ENCODE measurements around the gene PALM.

The PALM gene

DNA sequence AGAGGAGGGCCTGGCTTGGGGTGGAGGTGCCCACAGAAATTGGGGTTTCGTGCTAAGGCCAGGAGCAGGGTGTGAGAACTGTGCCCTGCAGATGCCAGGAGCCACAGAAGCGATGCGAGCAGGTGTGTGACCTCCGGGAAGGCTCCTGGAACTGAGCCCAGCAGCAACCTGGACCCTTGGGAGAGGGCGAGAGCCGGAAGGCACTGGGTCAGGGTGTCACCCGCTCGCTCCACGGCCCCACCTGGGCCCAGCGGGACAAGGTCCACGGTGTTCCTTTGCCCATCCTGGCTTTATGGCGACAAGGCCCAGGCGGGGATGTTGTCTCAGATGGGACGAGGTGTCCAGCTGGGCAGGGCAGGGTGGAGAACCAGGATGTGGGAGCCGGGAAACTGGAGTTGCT is 46.3 kb downstream of the PALM start:
- DNase-seq: no peak

DNA sequence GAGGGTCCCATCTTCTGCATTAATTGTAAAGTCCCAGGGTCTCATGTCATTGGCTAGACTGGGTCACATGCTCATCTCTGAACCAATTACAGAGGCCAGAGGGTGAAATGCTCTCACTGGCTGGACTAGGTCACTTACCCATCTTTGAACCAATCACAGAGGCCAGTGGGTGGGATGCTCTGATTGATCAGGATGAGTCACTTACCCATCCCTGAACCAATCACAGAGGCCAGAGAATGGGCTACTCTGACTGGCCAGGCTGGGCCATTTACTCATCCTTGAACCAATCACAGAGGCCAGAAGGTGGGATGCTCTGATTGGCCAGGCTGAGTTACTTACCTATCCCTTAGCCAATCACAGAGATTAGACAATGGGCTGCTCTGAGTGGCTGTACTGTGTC is 47.5 kb downstream of the PALM start:
- no peak for DNase-seq

DNA sequence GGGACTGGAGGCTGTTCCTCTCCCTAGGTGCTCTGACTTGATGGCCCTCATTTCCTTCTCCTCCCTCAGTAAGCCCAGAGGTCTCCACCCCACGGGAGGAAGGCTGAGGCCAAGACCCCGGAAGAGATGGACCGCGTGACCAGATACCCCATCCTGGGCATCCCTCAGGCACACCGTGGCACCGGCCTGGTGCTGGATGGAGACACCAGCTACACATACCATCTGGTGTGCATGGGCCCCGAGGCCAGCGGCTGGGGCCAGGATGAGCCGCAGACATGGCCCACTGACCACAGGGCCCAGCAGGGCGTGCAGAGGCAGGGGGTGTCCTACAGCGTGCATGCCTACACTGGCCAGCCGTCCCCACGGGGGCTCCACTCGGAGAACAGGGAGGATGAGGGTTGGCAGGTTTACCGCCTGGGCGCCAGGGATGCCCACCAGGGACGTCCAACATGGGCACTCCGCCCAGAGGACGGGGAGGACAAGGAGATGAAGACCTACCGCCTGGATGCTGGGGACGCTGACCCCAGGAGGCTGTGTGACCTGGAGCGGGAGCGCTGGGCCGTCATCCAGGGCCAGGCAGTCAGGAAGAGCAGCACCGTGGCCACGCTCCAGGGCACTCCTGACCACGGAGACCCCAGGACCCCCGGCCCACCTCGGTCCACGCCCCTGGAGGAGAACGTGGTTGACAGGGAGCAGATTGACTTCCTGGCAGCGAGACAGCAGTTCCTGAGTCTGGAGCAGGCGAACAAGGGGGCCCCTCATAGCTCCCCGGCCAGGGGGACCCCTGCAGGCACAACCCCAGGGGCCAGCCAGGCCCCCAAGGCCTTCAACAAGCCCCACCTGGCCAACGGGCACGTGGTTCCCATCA is 48.3 kb downstream of the PALM start:
- no peak for DNase-seq

DNA sequence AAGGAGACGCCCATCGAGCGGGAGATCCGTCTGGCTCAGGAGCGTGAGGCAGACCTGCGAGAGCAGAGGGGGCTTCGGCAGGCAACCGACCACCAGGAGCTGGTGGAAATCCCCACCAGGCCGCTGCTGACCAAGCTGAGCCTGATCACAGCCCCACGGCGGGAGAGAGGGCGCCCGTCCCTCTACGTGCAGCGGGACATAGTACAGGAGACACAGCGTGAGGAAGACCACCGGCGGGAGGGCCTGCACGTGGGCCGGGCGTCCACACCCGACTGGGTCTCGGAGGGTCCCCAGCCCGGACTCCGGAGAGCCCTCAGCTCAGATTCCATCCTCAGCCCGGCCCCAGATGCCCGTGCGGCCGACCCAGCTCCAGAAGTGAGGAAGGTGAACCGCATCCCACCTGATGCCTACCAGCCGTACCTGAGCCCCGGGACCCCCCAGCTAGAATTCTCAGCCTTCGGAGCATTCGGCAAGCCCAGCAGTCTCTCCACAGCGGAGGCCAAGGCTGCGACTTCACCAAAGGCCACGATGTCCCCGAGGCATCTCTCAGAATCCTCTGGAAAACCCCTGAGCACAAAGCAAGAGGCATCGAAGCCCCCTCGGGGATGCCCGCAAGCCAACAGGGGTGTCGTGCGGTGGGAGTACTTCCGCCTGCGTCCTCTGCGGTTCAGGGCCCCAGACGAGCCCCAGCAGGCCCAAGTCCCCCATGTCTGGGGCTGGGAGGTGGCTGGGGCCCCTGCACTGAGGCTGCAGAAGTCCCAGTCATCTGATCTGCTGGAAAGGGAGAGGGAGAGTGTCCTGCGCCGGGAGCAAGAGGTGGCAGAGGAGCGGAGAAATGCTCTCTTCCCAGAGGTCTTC is 49.3 kb downstream of the PALM start:
- no peak for DNase-seq

DNA sequence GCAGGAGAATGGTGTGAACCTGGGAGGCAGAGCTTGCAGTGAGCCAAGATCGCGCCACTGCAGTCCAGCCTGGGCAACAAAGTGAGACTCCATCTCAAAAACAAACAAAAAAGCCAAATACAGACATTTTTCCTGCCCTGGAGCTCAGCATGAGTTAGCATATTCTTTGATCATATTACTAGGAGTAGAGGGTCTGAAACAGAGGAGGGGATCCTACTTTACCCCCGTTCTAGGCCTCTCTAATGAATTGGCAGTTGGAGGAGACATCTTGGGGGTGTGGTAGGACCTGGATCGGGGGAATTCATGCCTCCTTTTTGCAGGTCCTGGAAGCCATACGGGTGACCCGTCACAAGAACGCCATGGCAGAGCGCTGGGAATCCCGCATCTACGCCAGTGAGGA is 54.4 kb downstream of the PALM start:
- DNase-seq: no peak

DNA sequence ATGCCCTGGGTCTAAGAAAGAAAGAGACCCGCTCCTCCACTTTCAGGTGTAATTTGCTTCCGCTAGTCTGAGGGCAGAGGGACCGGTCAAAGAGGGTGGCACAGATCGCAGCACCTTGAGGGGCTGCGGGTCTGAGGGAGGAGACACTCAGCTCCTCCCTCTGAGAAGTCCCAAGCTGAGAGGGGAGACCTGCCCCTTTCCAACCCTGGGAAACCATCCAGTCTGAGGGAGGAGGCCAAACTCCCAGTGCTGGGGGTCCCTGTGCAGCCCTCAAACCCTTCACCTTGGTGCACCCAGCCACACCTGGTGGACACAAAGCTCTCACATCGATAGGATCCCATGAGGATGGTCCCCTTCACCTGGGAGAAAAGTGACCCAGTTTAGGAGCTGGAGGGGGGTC is 55.1 kb downstream of the PALM start:
- DNase-seq: no peak

DNA sequence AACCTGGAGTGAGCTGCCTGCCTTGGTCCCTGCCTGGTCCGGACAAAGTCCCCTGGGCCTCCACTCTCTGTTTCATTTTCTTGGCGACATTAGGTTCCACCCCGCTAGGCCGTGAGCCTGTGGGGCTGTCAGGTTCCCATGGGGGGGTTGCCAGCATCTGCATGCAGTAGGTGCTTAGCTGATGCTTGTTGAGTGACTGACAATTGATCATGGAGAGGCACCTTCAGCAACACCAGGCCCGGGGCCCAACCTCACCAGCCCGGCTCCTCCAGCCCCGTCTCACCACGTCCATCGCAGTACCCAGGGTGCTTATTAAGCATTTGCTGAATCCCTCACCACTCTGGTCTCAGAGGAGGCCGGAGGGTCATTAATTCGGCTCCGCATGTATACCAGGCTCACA is 55.6 kb downstream of the PALM start:
- no peak for DNase-seq

DNA sequence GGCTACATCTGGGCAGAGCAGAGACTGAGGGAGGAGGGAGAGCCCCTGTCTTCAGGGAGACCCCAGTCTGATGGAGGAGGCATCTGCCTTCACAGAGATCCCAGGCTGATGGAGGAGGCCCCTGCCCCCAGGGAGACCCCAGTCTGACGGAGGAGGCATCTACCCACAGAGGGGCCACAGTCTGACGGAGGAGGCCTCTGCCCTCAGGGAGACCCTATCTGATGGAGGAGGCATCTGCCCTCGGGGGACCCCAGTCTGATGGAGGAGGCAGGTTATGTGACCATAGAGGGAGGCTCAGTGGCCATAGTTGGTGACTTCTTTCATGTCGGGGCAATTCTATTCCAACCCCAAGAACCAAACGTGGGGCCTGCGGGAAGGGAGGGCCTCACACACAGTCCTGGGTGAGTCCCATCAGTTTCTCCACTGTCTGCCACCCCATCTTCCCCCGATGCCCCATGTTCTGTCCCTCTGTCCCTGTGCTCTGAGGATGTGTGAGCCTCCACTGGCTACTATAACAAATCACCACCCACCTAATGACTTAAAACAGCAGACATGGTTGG is 56.5 kb downstream of the PALM start:
- DNase-seq: no peak

DNA sequence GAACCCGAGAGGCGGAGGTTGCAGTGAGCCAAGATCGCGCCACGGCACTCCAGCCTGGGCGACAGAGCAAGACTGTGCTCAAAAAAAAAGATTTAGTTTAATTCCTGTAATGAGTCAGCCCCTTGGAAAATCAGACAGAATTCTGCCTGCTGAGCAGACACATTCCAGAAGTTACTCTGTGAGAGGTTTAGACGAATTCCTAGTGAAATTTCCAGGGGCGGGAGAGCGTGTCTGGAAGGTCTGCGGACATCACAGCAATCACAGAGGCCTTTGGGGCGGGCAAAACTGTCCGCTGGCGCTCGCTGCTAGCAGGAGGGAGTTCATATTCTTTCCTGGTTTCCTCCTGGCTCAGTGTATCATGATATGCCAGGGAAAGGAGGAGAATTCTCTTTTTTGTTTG is 59.7 kb downstream of the PALM start:
- DNase-seq: no peak

DNA sequence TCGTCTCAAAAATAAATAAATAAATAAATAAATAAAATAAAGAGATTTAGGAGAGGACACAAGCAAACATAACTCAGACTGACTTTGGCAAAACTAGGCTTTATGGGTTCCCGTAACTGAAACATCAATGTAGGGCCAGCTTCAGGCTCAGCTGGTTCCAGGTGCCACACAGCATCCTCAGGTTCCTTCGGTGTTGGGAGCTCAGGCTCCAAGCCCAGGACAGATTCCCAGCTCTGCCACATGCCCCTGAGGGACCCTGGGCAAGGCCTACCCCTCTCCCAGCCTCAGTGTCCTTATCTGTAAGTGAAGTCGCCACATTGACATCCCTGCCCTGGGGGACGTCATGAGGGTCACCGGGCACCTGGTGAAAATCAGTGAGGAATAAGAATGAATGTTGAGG is 60.9 kb downstream of the PALM start:
- no peak for DNase-seq

DNA sequence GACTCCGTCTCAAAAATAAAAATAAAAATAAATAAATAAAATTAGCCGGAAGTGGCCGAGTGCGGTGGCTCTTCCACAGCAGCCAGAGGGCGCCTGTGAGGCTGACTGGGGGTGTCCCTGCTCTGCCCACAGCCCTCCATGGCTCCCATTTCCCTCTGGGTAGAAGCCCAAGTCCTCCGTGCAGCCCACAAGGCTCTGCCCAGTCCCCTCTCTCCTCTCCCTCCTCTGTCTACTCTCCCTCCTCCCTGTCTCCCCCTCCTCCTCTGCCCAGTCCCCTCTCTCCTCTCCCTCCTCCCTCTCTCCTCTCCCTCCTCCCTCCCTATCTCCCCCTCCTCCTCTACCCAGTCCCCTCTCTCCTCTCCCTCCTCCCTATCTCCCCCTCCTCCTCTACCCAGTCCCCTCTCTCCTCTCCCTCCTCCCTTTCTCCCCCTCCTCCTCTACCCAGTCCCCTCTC is 62.6 kb downstream of the PALM start:
- DNase-seq: no peak

DNA sequence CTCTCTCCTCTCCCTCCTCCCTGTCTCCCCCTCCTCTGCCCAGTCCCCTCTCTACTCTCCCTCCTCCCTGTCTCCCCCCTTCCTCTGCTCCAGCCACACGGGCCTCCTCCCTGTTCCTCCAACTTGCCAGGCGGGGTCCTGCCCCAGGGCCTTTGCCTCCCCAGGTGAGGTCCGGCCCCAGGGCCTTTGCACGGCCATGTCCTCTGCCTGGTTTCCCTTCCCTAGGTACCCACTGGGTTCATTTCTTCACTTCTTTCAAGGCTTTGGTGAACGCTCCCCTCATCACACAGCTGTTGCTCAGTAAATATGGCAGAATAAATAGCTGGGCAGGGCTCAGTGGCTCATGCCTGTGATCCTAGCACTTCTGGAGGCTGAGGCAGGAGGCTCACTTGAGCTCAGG is 63.3 kb downstream of the PALM start:
- no peak for DNase-seq

DNA sequence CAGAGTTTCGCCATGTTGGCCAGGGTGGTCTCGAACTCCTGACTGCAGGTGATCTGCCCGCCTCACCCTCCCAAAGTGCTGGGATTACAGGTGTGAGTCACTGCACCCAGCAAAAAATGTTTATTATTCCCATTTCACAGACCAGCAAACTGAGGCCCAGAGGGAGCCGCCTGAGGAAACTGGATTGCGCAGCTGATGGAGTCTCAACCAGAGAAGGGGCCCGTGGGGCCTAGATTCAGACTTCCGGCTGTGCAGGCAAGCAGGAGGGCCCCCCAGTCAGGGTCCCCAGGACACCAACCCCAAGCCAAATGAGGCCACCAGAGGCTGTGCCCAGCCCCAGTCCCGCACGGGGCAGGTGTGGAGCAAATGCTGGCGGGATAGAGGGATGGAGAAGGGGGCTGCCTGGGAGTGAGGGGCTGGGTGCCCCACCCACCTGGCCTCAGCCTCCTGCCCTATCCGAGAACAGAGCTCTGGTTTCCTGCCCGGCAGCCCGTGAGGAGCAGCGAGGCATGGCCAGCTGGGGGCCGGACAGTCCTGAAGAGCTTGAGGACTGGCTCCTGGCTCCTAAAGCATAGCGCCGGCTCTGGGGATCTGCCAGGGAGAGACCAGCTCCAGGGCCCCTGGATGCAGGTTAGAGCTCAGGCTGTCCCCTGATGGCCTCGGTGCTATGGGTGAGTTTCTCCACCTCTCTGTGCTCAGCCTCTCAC is 64.1 kb downstream of the PALM start:
- no peak for DNase-seq

DNA sequence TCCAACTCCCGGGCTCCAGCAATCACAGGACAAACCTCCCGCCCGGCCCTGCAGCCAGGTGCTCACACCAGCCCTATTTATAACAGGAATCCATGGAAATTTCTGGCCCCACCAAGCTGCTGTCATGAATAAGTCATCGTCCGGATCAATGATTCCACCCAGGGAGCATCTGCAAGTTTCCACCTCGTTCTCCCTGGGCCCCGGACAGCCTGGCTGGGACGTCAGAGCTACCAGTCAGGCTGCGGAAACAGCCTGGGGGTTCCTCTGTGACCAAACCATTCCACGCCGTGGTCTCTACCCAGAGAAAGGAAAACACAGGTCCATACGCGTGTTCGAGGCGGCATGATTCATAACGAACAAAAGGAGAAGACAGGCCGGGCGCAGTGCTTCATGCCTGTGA is 67.8 kb downstream of the PALM start:
- DNase-seq: no peak

DNA sequence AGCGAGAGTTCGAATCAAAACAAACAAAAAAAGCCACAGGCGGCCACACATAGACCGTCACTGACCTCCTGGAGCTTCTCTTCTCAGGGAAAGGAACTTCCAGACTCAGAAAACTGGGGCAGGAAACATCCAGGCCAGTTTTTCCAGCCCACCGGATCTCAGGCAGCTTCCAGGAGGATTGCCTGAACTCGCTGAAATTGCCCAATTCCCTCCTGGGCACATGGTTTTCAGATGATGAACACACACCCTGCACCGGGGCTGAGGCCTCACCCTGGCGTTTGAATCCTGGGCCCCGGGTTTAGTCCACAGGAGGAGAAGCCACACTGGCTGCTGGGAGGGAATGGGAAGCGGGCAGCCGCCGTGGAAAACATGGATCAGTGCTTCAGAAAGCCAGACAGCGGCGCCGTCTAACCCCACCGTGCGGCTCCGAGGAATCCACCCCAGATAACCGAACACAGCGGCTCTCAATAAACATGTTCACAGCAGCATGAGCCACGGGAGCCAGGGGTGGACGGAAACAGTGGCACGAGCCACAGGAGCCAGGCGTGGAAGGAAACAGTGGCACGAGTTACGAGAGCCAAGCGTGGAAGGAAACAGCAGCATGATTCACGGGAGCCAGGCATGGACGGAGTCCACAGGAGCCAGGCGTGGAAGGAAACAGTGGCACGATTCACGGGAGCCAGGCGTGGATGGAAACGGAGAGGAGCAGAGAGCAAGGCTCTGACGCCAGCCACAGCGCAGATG is 70.3 kb downstream of the PALM start:
- no peak for DNase-seq

DNA sequence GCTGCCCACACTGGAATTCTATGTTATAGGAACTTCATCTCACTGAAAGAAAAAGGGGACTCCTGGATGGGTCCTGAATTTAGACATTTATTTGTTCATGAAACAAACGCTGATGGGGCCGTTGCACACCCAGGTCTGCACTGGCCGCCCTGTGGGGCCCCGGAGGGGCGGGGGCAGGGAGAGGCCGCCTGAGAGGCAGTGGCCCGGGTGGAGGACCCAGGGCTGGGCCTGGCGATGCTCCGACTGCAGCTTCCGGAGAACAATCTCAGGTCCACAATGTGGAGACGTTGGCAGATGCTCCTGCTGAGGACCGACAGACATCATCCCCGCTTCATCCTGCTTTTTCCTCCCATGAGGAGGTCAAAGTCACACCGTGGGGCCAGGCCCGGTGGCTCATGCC is 72.2 kb downstream of the PALM start:
- no peak for DNase-seq

DNA sequence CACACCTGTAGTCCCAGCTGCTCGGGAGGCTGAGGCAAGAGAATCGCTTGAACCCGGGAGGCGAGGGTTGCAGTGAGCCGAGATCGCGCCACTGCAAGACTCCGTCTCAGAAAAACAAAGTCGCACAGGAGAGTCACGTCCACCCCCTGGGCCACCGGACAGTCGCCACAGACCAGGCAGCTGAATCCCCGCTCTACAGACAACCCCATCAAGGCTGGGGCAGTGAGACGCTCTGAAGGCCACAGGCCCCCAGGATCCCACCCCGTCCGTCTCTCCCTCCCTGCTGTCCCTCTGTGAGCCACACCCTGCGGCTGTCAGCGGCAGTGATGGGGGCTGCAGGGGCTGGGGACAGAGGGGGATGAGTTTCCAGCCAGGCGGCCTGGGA is 73.1 kb downstream of the PALM start:
- DNase-seq: no peak

DNA sequence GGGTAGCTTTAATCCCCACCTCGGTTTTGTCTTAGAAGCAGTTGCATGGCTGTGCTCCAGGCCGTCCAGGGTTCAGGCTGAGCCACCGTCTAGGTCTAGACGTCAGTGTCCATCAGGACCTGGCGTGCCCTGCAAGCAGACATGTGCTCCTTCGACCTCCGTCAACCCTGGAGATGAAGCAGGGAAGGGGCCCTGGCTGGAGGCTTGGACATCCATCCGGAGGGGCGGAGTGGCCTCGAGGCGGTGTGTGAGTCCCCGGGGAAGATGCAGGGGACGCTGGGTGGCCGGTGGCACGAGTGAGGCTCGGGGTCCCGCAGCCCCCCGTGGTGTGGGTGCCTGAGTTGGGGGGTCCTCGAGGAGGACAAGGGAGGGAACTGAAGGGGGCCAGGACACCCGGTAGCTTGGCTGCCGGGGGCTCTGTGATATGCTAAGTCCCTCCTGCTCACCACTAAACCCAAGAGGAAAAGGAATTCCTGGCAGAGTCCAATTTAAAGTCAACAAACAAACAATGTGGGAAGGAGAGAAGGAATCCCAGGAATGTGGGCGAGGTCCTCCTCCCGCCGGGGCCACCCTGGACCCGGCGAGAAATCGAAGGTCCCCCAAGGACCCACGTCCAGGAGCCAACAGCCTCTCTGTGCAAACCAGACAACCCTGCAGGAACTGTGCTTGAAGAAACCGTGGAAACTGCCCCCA is 73.6 kb downstream of the PALM start:
- DNase-seq: no peak

DNA sequence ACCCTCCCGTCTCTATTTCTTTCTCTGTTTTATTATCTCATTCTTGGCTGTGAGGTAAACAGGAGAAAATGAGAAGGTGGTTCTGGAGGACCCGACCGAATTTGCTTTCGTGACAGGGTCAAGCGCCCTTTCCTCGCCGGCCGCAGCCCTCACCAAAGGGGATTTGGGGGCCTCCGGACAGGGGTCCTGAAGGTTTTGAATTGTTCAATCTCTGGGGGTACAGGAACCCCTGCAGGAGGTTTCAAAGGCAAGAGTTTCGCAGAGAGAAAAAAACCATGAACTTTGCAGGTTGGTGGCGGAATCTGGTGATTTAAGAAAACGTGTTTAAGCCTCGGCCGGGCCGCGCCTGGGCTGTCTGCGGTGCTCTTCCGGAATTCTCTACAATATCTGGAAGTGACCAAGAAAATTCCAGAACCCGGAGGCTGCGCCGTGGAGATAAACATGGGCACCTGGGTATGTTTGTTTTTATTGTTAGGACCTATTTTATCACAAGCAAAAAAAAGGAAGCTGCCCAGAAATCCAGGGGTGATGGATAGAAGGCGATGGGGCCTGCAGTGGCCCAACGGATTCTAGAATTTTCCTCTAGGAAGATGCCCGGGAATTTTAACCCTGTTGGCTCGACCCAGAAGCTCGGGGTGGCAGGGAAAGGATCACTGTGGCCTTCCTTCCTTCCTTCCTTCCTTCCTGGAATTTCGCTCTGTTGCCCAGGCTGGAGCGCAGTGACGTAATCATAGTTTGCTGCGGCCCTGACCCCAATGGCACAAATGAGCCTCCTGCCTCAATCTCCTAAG is 74.3 kb downstream of the PALM start:
- DNase-seq: no peak

DNA sequence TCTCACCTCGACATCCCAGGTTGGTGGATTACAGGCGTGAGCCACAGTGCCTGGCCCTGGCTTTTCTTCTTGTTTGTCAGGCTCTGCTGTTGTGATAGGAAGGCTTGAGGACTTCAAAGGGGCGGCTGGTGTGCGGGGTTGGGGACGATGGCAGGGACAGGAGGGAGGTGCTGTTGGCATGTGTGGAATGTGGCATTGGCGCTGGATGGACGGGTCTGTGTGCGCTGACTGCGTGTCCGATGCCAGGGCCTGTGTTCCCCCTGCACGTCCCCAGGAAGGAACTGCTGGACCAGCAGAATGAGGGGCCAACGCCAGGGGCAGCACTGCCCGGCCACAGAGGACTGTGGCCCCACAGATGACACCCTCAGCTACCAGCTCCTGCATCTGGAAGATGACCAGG is 75.8 kb downstream of the PALM start:
- DNase-seq: no peak

DNA sequence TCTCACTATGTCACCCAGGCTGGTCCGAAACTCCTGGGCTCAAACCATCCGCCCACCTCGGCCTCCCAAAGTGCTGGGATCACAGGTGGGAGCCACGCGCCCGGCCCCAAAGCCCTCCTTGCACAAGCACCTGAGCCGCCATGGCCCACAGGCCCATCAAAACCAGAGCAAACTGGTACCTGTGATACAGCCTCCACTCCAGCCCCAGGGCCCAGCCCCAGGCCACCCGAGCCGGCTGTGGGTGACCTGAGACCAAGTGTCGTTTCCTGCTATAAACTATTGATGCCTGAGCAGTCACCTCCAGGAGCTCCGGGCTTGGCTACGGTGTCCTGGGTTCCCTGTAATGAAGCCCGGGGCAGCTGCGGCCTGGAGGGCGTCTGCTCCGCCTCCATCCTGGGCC is 78.8 kb downstream of the PALM start:
- no peak for DNase-seq

All from cortex of kidney (tissue), 1 donor.